Cardiac fibroblast (primary cell): ENCODE measurements around the gene ZNF618.

Experiments
- DNase-seq, 2 donors: peaks; one replicate each; pipeline versions ENCODE4 v3.0.0 to v3.0.0-alpha.2; 2010; ENCODE audit warnings: low read depth in 2 of 2
- H3K4me3 ChIP-seq, 2 donors: replicated peaks in 1 of 2; 1 replicate in 1 of 2; 2 replicates in 1 of 2; pipeline ENCODE4 v1.5.1; 2011; ENCODE audit warnings: low read depth in 2 of 2, low read length in 2 of 2, mild to moderate bottlenecking in 2 of 2, moderate library complexity in 1 of 2
- TF ChIP-seq, protein P1 (sequence below): IDR thresholded peaks from one replicate; pipeline ENCODE4 v1.5.1; 2011; ENCODE audit warnings: low read depth, mild to moderate bottlenecking, low read length, inconsistent platforms

ZNF618 gene

DNA sequence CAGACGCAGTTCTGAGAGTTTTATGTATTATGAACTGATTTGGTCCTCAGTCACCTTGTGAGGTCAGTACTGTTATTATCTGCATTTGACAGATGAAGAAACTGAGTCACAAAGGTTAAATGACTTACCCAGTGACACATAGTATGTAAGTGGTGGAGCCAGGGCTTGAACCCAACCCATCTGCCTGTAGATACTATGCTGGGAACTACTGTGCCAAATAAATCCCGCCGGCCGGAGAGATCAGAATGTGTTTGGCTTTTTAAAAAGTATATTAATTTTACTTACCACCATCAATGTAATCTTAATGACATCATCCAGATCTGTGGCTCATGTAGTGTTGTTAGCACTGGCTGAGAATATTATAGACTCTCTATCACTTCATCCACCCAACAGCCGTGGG, 80.8 kb downstream of the ZNF618 start:
- no peak overlapping the region for H3K4me3 ChIP-seq
- DNase-seq, result no peak
- TF ChIP-seq, protein P1, sequence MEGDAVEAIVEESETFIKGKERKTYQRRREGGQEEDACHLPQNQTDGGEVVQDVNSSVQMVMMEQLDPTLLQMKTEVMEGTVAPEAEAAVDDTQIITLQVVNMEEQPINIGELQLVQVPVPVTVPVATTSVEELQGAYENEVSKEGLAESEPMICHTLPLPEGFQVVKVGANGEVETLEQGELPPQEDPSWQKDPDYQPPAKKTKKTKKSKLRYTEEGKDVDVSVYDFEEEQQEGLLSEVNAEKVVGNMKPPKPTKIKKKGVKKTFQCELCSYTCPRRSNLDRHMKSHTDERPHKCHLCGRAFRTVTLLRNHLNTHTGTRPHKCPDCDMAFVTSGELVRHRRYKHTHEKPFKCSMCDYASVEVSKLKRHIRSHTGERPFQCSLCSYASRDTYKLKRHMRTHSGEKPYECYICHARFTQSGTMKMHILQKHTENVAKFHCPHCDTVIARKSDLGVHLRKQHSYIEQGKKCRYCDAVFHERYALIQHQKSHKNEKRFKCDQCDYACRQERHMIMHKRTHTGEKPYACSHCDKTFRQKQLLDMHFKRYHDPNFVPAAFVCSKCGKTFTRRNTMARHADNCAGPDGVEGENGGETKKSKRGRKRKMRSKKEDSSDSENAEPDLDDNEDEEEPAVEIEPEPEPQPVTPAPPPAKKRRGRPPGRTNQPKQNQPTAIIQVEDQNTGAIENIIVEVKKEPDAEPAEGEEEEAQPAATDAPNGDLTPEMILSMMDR, result no peak

DNA sequence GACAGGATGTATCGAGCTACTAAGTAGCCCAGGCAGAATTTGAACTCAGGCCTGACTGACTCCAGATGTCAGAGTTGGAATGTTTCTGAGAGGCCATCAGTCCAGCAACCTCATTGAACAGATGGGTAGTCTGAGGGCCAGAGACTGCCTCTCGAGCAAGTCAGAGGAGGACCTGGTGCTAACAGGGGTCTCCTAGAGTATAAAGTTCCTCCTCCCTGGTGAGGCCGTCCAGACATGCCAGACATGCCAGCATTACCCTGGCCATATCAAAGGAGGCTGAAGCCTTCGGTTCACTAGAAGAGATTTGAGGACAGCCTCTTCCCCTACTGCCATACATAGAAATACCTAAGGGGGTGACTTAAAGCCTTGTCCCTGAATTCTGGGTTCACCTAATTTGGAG, 81.2 kb downstream of the ZNF618 start:
- no peak for DNase-seq
- H3K4me3 ChIP-seq, result no peak overlapping the region

DNA sequence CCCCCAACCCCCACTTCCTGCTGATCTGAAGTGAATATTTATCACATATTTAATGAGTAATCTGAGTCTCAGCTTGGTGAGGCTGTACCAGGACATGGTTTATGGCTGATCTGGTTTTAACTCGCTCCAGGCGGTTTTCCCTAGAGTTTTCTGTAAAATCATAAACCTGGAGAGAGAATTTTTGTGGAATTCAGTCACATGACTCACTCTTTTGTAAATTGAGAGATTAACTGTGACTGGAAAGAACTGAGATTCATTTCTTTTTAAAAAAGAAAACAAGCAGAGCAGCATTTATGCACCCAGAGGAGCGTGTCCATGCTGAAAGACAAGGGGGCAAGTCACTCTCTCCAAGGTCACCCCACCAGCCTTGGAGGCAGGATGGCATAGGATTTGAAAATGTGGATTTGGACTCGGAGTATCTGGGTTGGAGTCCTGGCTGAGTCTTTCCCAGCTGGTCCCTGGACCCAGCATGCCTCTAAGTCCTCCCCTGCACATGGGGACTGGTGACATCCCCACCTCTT, 81.8 kb downstream of the ZNF618 start:
- peak; percentile 84 to 85 for DNase-seq
- TF ChIP-seq, protein P1, result no peak
- no peak overlapping the region for H3K4me3 ChIP-seq

More for the DNA sequence above, 81.2 kb downstream of the ZNF618 start:
- TF ChIP-seq, protein P1, result no peak

DNA sequence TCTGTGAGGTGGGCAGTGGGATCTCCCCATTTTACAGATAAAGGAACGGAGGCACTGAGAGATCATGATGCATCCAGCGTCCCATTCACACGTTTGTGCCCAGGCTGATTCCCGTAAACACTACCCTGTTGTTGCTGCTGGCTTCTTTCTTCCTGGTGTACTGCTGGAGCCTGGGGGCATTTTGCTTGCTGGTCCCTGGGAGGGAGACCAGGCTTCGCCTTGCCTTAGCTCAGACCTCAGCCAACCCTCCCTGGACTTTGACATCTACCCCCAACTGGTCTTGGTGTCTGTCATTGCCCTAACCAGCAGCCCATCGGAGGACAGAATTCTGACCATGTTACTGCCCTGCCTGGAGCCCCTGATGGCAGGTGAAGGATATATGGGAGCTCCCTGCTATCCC, 82.4 kb downstream of the ZNF618 start:
- TF ChIP-seq, protein P1, result no peak
- no peak for DNase-seq
- no peak overlapping the region for H3K4me3 ChIP-seq

DNA sequence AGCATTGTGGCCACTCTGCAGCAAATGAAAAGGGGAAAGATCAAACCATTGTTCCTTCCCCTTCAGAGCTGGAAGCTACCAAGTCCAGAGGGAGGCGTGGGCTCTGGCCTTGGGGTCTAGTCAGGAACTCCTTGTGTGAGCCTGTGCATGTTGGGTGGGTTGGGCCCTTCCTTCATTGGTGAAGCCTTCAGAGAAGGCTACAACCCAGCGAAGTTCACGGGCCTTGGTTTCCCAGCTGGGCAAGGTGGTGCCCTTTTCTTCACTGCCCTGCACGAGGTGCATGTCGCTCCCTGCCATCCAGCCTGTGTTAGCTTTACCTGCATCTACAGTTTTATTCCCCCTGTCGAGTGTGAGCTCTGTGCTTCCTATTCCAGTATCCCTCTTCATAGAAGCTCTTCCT, 84.7 kb downstream of the ZNF618 start:
- TF ChIP-seq, protein P1, result no peak
- no peak for DNase-seq
- no peak overlapping the region for H3K4me3 ChIP-seq

DNA sequence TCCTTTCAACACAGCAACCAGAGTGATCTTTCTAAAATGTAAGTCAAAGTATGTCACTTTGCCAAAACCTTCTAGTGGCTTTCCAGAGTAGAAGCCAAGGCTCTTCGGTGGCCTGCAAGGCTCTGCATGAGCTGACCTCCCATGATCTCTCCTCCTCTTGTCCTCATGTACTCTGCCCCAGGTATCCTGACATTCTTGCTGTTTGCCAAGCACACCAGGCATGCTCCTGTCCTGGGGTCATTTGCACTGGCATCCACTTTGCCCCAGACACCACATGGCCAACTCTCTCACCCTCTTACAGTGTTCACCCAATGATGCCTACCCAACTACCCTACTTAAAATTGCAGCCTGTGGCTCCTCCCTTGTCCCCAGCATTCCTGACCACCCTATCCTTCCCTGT, 86.3 kb downstream of the ZNF618 start:
- H3K4me3 ChIP-seq, result no peak overlapping the region
- no peak for DNase-seq
- TF ChIP-seq, protein P1, result no peak

DNA sequence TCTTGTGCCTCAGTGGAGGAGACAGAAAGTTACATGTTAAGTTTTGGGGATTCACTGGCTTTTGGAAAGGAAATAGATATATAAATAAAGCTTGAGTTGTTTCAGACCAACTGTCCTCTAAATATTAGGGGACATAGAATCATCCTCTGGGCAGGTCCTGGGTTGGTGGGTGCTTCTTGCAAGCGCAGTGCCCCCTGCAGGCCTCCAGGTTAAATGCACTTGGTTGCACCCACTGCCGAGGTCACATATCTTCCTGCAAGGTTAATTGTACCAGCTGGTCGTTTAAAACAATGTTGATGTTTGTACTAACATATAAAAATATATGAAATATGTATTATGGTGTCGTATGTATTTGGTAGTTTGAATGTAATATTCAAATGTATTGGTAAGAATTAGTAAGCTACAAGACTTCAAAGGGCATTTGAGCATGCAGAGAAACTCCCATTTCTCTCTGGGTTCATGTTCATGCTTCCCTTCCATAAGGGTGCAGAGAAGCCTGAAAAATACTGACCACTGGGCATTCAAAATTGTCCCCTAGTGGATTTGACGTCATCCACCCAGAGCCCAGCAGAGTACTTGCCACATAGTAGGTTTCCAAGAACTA, 87.0 kb downstream of the ZNF618 start:
- TF ChIP-seq, protein P1, result peak; percentile 86
- peak; percentile 71 to 81 for DNase-seq
- no peak overlapping the region for H3K4me3 ChIP-seq
